H1 (cell line): ENCODE results near the gene LRRC4C. TPM values are rescaled to one million over a fixed set of nuclear protein-coding genes. Genes with fewer than 3 reads are reported as not detected.

Experiments
- CTCF ChIA-PET: fragments of 300-600 bp; sonication (Branson Sonifier 250); formaldehyde crosslinking; loops from one replicate; lab custom pipeline; 2021; ENCODE audit not compliant: partially characterized antibody; lab: Charles Lee
- POLR2A ChIA-PET: fragments of 300-600 bp; sonication (Branson Sonifier 250); formaldehyde crosslinking; loops from one replicate; lab custom pipeline; 2021; ENCODE audit warnings: inconsistent platforms; ENCODE audit not compliant: partially characterized antibody; lab: Charles Lee
- DNase-seq, 2 experiments: peaks; one replicate each; pipeline versions ENCODE4 v3.0.0 to v3.0.0-alpha.2; 2010 to 2022; ENCODE audit warnings: low spot score in 2 of 2, low read depth in 1 of 2, mixed read lengths in 1 of 2
- FAIRE-seq: peaks from 2 replicates; lab custom pipeline; 2011; peaks lifted over from hg19 to GRCh38; lab: Jason Lieb, UNC
- H2AFZ ChIP-seq: 2 replicates; pipeline ENCODE4 v1.8.1; 2012; ENCODE audit warnings: low read length, inconsistent platforms
- H2AK5ac ChIP-seq: 2 replicates; pipeline ENCODE4 v1.6.1; 2013; ENCODE audit warnings: low read depth, low read length
- H2BK120ac ChIP-seq: replicated peaks from 2 replicates; pipeline ENCODE3; 2013; ENCODE audit warnings: low read depth, low read length, inconsistent platforms
- H2BK12ac ChIP-seq: 2 replicates; pipeline ENCODE4 v1.6.1; 2013; ENCODE audit warnings: low read depth, low read length
- H2BK15ac ChIP-seq: 2 replicates; pipeline ENCODE4 v1.6.1; 2013; ENCODE audit warnings: low read length
- H2BK20ac ChIP-seq: 2 replicates; pipeline ENCODE4 v1.6.1; 2013; ENCODE audit warnings: low read length
- H2BK5ac ChIP-seq: 2 replicates; pipeline ENCODE4 v1.6.1; 2013; ENCODE audit warnings: low read depth, low read length
- H3K14ac ChIP-seq: 2 replicates; pipeline ENCODE4 v1.6.1; 2013; ENCODE audit warnings: inconsistent platforms; ENCODE audit not compliant: insufficient read length
- H3K18ac ChIP-seq: 2 replicates; pipeline ENCODE4 v1.6.1; 2013; ENCODE audit warnings: low read length; ENCODE audit errors: extremely low read depth
- H3K23ac ChIP-seq: 2 replicates; pipeline ENCODE4 v1.6.1; 2013; ENCODE audit warnings: inconsistent platforms; ENCODE audit not compliant: insufficient read length
- H3K23me2 ChIP-seq: 2 replicates; pipeline ENCODE4 v1.6.1; 2013; ENCODE audit warnings: low read depth, low read length
- H3K27ac ChIP-seq: 2 replicates; pipeline ENCODE4 v1.6.1; 2011; ENCODE audit warnings: low read depth, low read length, inconsistent platforms
- H3K27me3 ChIP-seq, 4 experiments: replicated peaks in 1 of 4; 1 replicate in 1 of 4; 2 replicates in 3 of 4; pipeline versions ENCODE4 v1.6.1 to v1.8.1; 2011 to 2013; ENCODE audit warnings: low read length in 3 of 4, mild to moderate bottlenecking in 3 of 4, inconsistent platforms in 2 of 4, mixed read lengths in 2 of 4, moderate library complexity in 1 of 4; ENCODE audit not compliant: control insufficient read depth in 3 of 4, insufficient read depth in 3 of 4; ENCODE audit errors: extremely low read depth in 1 of 4
- H3K36me3 ChIP-seq, 4 experiments: 2 replicates each; pipeline versions ENCODE4 v1.6.1 to v1.8.1; 2011 to 2013; ENCODE audit warnings: mild to moderate bottlenecking in 4 of 4, low read length in 3 of 4, moderate library complexity in 2 of 4, control low read depth in 1 of 4, inconsistent platforms in 1 of 4; ENCODE audit not compliant: insufficient read depth in 4 of 4, control insufficient read depth in 2 of 4
- H3K4ac ChIP-seq: replicated peaks from 2 replicates; pipeline ENCODE3; 2013; ENCODE audit warnings: low read length, low read depth, mixed read lengths, inconsistent platforms; ENCODE audit not compliant: insufficient read length
- H3K4me1 ChIP-seq, 4 experiments: replicated peaks in 1 of 4; 1 replicate in 1 of 4; 2 replicates in 3 of 4; pipeline versions ENCODE4 v1.6.1 to v1.8.1; 2011 to 2013; ENCODE audit warnings: low read length in 3 of 4, inconsistent platforms in 2 of 4, mixed read lengths in 1 of 4; ENCODE audit not compliant: insufficient read depth in 4 of 4, control insufficient read depth in 3 of 4
- H3K4me2 ChIP-seq, 2 experiments: 2 replicates each; pipeline versions ENCODE4 v1.6.1 to v1.8.1; 2011 to 2013; ENCODE audit warnings: low read depth in 2 of 2, low read length in 2 of 2, control low read depth in 1 of 2, inconsistent platforms in 1 of 2, mild to moderate bottlenecking in 1 of 2; ENCODE audit not compliant: insufficient read depth in 1 of 2
- H3K4me3 ChIP-seq, 4 experiments: fragments of 200-600, 300-600 bp in 1 of 4; sonication (generic), shearing (Covaris generic), sonication (Bioruptor Twin) in 1 of 4; 2 replicates each; pipeline versions ENCODE4 v1.5.1 to v1.8.1; 2011 to 2016; ENCODE audit warnings: low read length in 4 of 4, low read depth in 3 of 4, control low read depth in 2 of 4, inconsistent platforms in 2 of 4, mild to moderate bottlenecking in 2 of 4, mixed read lengths in 1 of 4, moderate library complexity in 1 of 4; ENCODE audit not compliant: insufficient read depth in 2 of 4; ENCODE audit errors: extremely low read depth in 1 of 4
- H3K56ac ChIP-seq: replicated peaks from 2 replicates; pipeline ENCODE3; 2013; ENCODE audit warnings: low read depth, mild to moderate bottlenecking, mixed read lengths, low read length, inconsistent platforms; ENCODE audit not compliant: insufficient read length
- H3K79me1 ChIP-seq: 2 replicates; pipeline ENCODE4 v1.6.1; 2013; ENCODE audit warnings: low read depth, low read length, control low read depth
- H3K79me2 ChIP-seq, 2 experiments: 2 replicates each; pipeline versions ENCODE4 v1.6.1 to v1.8.1; 2012 to 2013; ENCODE audit warnings: low read length in 2 of 2, mild to moderate bottlenecking in 2 of 2, inconsistent platforms in 1 of 2; ENCODE audit not compliant: insufficient read depth in 2 of 2, control insufficient read depth in 1 of 2
- H3K9ac ChIP-seq, 4 experiments: replicated peaks in 1 of 4; 1 replicate in 1 of 4; 2 replicates in 3 of 4; pipeline versions ENCODE4 v1.6.1 to v1.8.1; 2011 to 2013; ENCODE audit warnings: low read depth in 3 of 4, low read length in 3 of 4, control low read depth in 2 of 4, mild to moderate bottlenecking in 2 of 4, moderate library complexity in 2 of 4, inconsistent platforms in 1 of 4; ENCODE audit errors: extremely low read depth in 1 of 4
- H3K9me3 ChIP-seq, 2 experiments: 2 replicates each; pipeline versions ENCODE4 v1.6.1 to v1.8.1; 2012 to 2013; ENCODE audit warnings: mild to moderate bottlenecking in 2 of 2, moderate library complexity in 2 of 2, control low read depth in 1 of 2, inconsistent platforms in 1 of 2, low read depth in 1 of 2, low read length in 1 of 2, mixed read lengths in 1 of 2; ENCODE audit not compliant: insufficient read depth in 2 of 2
- H4K20me1 ChIP-seq, 2 experiments: replicated peaks in 1 of 2; 2 replicates each; pipeline versions ENCODE3 to v1.8.1; 2011 to 2013; ENCODE audit warnings: inconsistent platforms in 2 of 2, low read length in 2 of 2, mild to moderate bottlenecking in 1 of 2; ENCODE audit not compliant: insufficient read depth in 2 of 2, control insufficient read depth in 1 of 2
- H4K5ac ChIP-seq: 2 replicates; pipeline ENCODE4 v1.6.1; 2013; ENCODE audit warnings: low read length, low read depth, mixed read lengths, inconsistent platforms; ENCODE audit not compliant: insufficient read length
- H4K8ac ChIP-seq: 2 replicates; pipeline ENCODE4 v1.8.0; 2013; ENCODE audit warnings: mild to moderate bottlenecking, moderate library complexity, low read length, inconsistent platforms; ENCODE audit not compliant: insufficient read depth; ENCODE audit errors: extremely low read depth
- H4K91ac ChIP-seq: replicated peaks from 2 replicates; pipeline ENCODE3; 2013; ENCODE audit warnings: low read length, mixed read lengths, inconsistent platforms; ENCODE audit not compliant: insufficient read length
- ATF3 ChIP-seq: IDR thresholded peaks from 2 replicates; pipeline ENCODE4 v1.6.1; 2011; ENCODE audit warnings: low read depth, mild to moderate bottlenecking, low read length; ENCODE audit not compliant: insufficient read depth
- CHD2 ChIP-seq: IDR thresholded peaks from 2 replicates; pipeline ENCODE4 v1.6.1; 2012; ENCODE audit warnings: low read length, improper control_type of control experiment
- EGR1 ChIP-seq: IDR thresholded peaks from 2 replicates; pipeline ENCODE4 v1.6.1; 2011; ENCODE audit warnings: low read depth, low read length, borderline replicate concordance
- HDAC2 ChIP-seq, 2 experiments: fragments of 300-600 bp in 1 of 2; sonication (generic) in 1 of 2; IDR thresholded peaks; 2 replicates each; pipeline ENCODE4 v1.6.1; 2011 to 2012; ENCODE audit warnings: low read depth in 2 of 2, low read length in 2 of 2, mild to moderate bottlenecking in 2 of 2, moderate library complexity in 2 of 2, borderline replicate concordance in 1 of 2, inconsistent platforms in 1 of 2
- JUND ChIP-seq: IDR thresholded peaks from 2 replicates; pipeline ENCODE4 v1.6.1; 2011; ENCODE audit warnings: mild to moderate bottlenecking, improper control_type of control experiment, low read length
- KDM4A ChIP-seq: IDR thresholded peaks from one replicate; pipeline ENCODE4 v1.7.1; 2012; ENCODE audit warnings: low read depth, mild to moderate bottlenecking, moderate library complexity, low read length, inconsistent platforms; ENCODE audit not compliant: severe bottlenecking
- RAD21 ChIP-seq, 2 experiments: IDR thresholded peaks in 1 of 2; conservative IDR thresholded peaks in 1 of 2; 2 replicates each; pipeline ENCODE4 v1.6.1; 2011; ENCODE audit warnings: low read depth in 2 of 2, low read length in 2 of 2, improper control_type of control experiment in 1 of 2, inconsistent platforms in 1 of 2, mild to moderate bottlenecking in 1 of 2, moderate library complexity in 1 of 2
- WGBS, 2 experiments: shearing (Covaris generic) in 1 of 2; methylation state at CpG; one replicate each; pipeline versions ENCODE4 v1.1.6 to v1.1.7; 2013 to 2015; ENCODE audit warnings: low lambda C conversion rate in 2 of 2, mixed read lengths in 2 of 2, inconsistent platforms in 1 of 2, low coverage in 1 of 2, missing lambda C conversion rate in 1 of 2; ENCODE audit not compliant: insufficient replicate concordance in 2 of 2, insufficient coverage in 1 of 2, insufficient read length in 1 of 2; ENCODE audit errors: extremely low coverage in 1 of 2, missing lambda C conversion rate in 1 of 2; 5-methylcytosine and 5-hydroxymethylcytosine counted together
- polyA plus RNA-seq, 7 experiments: library from polyadenylated mRNA; depleted of rRNA in 3 of 7; stranded (reverse) in 5 of 7; unstranded in 2 of 7; fragments of >200 nt in 5 of 7; fragments of 200-250 nt in 2 of 7; gene quantifications; 1 replicate in 5 of 7; 2 replicates in 1 of 7; 4 replicates in 1 of 7; pipeline versions ENCODE4 v1.2.1 to v1.2.3, GENCODE V29; 2011 to 2013; ENCODE audit warnings: missing spikeins in 2 of 7, mixed read lengths in 2 of 7
- total RNA-seq: library from RNA; stranded (reverse); fragmentation: NEBNext Ultra II Directional; extraction: Animal tissue kit (Norgen Biotek cat#: 25700); gene quantifications from 2 replicates; pipeline ENCODE4 v1.2.1, GENCODE V29; 2021
- TF ChIP-seq, protein P1 (sequence below), 3 experiments: IDR thresholded peaks; 1 replicate in 2 of 3; 2 replicates in 1 of 3; pipeline versions ENCODE4 v1.5.1 to v1.6.1; 2011; ENCODE audit warnings: low read length in 3 of 3, mild to moderate bottlenecking in 3 of 3, inconsistent platforms in 2 of 3, low read depth in 1 of 3, moderate library complexity in 1 of 3; ENCODE audit not compliant: insufficient read depth in 1 of 3; ENCODE audit errors: control extremely low read depth in 1 of 3

Gene LRRC4C
- total and polyA plus RNA-seq, 2 of the 8 experiments (the other 6 are each of a cell fraction or from before 2014, with no cell fraction given): 0.23 to 2.2 TPM

GRCh38 chr11:41245704-41246398, 213.6 kb downstream of the LRRC4C start:
- Histone ChIP-seq H2BK15ac (no peak overlapping the region), H3K27ac (no peak overlapping the region), H4K8ac (0 out of 2 replicates have a peak overlapping the region, but pooled peaks have one; percentile 12), H4K20me1 (no peaks in the 10 kb centered on the region), H3K14ac (no peak overlapping the region), H3K27me3 (no peaks in the 10 kb centered on the region), H3K9me3 (no peaks in the 10 kb centered on the region; a peak in 1 of 4 replicates), H3K79me1 (no peaks in the 10 kb centered on the region), H3K18ac (no peak overlapping the region), H3K23me2 (no peaks in the 10 kb centered on the region), H4K91ac (no peak overlapping the region), H3K56ac (no peak overlapping the region), H4K5ac (no peak overlapping the region), H2BK120ac (no peak overlapping the region), H3K4me1 (no peaks in the 10 kb centered on the region), H2AFZ (no peak overlapping the region), H3K36me3 (no peaks in the 10 kb centered on the region), H3K23ac (no peak overlapping the region), H2BK12ac (no peak overlapping the region), H3K4ac (no peak overlapping the region), H2AK5ac (no peak overlapping the region), H2BK5ac (no peak overlapping the region), H3K4me2 (no peak overlapping the region), H3K9ac (no peak overlapping the region), H2BK20ac (no peak overlapping the region), H3K79me2 (no peaks in the 10 kb centered on the region), H3K4me3 (no peak overlapping the region)
- 92% methylated on average over 10 of the region's 10 CpGs; no CpG with 5 or more reads in 1 of the 2 experiments for WGBS, 2 experiments
- no peak for FAIRE-seq
- POLR2A ChIA-PET: no interaction called here
- DNase-seq: peak in 1 of 2 experiments; percentile 45
- CTCF ChIA-PET: interaction anchor here (0.6 to 4.7 kb wide), 5 partner anchors 12 to 775 kb away, joined by 3 to 23 read pairs (median 3); no protein-coding TSS in a partner anchor
- TF ChIP-seq HDAC2 (IDR thresholded peaks at IDR 0.05; ENCODE audit: borderline replicate concordance in 1 of 2, low read depth in 2 of 2, low read length in 2 of 2) (no peak), KDM4A (no peak), ATF3 (no peak), JUND (no peak), RAD21 (IDR thresholded peaks at IDR 0.05 in 1 of 2, conservative IDR thresholded peaks at IDR 0.05 in 1 of 2; ENCODE audit: low read depth in 2 of 2, low read length in 2 of 2) (peak; percentile 54 to 67), CHD2 (no peak), EGR1 (no peak)
- TF ChIP-seq, protein P1, sequence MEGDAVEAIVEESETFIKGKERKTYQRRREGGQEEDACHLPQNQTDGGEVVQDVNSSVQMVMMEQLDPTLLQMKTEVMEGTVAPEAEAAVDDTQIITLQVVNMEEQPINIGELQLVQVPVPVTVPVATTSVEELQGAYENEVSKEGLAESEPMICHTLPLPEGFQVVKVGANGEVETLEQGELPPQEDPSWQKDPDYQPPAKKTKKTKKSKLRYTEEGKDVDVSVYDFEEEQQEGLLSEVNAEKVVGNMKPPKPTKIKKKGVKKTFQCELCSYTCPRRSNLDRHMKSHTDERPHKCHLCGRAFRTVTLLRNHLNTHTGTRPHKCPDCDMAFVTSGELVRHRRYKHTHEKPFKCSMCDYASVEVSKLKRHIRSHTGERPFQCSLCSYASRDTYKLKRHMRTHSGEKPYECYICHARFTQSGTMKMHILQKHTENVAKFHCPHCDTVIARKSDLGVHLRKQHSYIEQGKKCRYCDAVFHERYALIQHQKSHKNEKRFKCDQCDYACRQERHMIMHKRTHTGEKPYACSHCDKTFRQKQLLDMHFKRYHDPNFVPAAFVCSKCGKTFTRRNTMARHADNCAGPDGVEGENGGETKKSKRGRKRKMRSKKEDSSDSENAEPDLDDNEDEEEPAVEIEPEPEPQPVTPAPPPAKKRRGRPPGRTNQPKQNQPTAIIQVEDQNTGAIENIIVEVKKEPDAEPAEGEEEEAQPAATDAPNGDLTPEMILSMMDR (IDR thresholded peaks at IDR 0.05; ENCODE audit: control extremely low read depth in 1 of 3, insufficient read depth in 1 of 3, low read depth in 1 of 3, low read length in 3 of 3): peak; percentile 25 to 44 (median 39); a peak in 3 of 4 replicates
